ENCODE results near the gene TSPAN5.

- TF ChIP-seq POLR2A (IDR thresholded peaks at IDR 0.05) (no peak), CTCF (IDR thresholded peaks at IDR 0.05) (no peak)
Observed at GRCh38 chr4:98506462-98507132, 151.8 kb downstream of the TSPAN5 start.

Data from testis (tissue), 2 donors.